ENCODE measurements around the gene RARG. TPM values are rescaled to one million over a fixed set of nuclear protein-coding genes. Genes with fewer than 3 reads are reported as not detected.

Gene RARG
- polyA plus RNA-seq, 1 donor (not counting 4 experiments of a cell fraction or from before 2014, with no cell fraction given), result 26.4 TPM

GRCh38 chr12:53219292-53219955, 12.6 kb downstream of the RARG start:
- H3K27me3 ChIP-seq (ENCODE audit: control insufficient read depth, extremely low read depth, insufficient read depth, low read length), result no peaks in the 10 kb centered on the region
- peaks cover 4% of the 10 kb centered on the region for H4K20me1 ChIP-seq (ENCODE audit: control insufficient read depth, extremely low read depth, insufficient read depth, low read length)
- H3K4me3 ChIP-seq (ENCODE audit: control insufficient read depth in 2 of 3, extremely low read depth in 1 of 3, insufficient read depth in 2 of 3, low read depth in 1 of 3, low read length in 3 of 3), result peak overlapping the region; percentile 56 to 99 (median 95)
- dilution Hi-C loops (cut with MboI; ENCODE audit: extremely low pct_ligation_motif_present, low sequenced_read_pairs), result no loop called here
- peak overlapping the region; percentile 81 for H3K9ac ChIP-seq (ENCODE audit: control insufficient read depth, extremely low read depth, insufficient read depth, low read length)
- no peaks in the 10 kb centered on the region for H3K9me3 ChIP-seq (ENCODE audit: control insufficient read depth, low read depth, low read length)
- H3K9me1 ChIP-seq (ENCODE audit: control insufficient read depth, extremely low read depth, insufficient read depth, low read length), result no peaks in the 10 kb centered on the region
- no peak for TF ChIP-seq CTCF (optimal IDR thresholded peaks at IDR 0.05 in 1 of 3, IDR thresholded peaks at IDR 0.05 in 1 of 3, conservative IDR thresholded peaks at IDR 0.05 in 1 of 3; ENCODE audit: extremely low read depth in 1 of 3, insufficient read depth in 2 of 3, low read length in 3 of 3)
- TF ChIP-seq EZH2 (IDR thresholded peaks at IDR 0.05; ENCODE audit: low read length), result no peak
- H3K27ac ChIP-seq (ENCODE audit: control insufficient read depth, insufficient read depth, low read length), result peak overlapping the region; percentile 70
- FAIRE-seq (no peak), DNase-seq (ENCODE audit: low read depth, low spot score) (no peak)
- H3K36me3 ChIP-seq (ENCODE audit: control insufficient read depth in 2 of 2, extremely low read depth in 1 of 2, insufficient read depth in 2 of 2, low read length in 2 of 2), result peaks cover 8 to 17% of the 10 kb centered on the region in 2 experiments
- peak overlapping the region; percentile 87 for H3K4me2 ChIP-seq (ENCODE audit: control insufficient read depth, extremely low read depth, insufficient read depth, low read depth, low read length)
- peaks cover 27% of the 10 kb centered on the region for H3K79me2 ChIP-seq (ENCODE audit: control insufficient read depth, insufficient read depth, low read length)
- peak overlapping the region; percentile 33 for H2AFZ ChIP-seq (ENCODE audit: control insufficient read depth, low read length)
- H3K4me1 ChIP-seq (ENCODE audit: control insufficient read depth, extremely low read depth, insufficient read depth, low read length), result peaks cover 65% of the 10 kb centered on the region

- DNase-seq (ENCODE audit: low read depth, low spot score) (no peak), FAIRE-seq (no peak)
- Histone ChIP-seq H3K9me1 (ENCODE audit: control insufficient read depth, extremely low read depth, insufficient read depth, low read length) (no peaks in the 10 kb centered on the region), H3K27ac (ENCODE audit: control insufficient read depth, insufficient read depth, low read length) (peak overlapping the region; percentile 70), H3K4me2 (ENCODE audit: control insufficient read depth, extremely low read depth, insufficient read depth, low read depth, low read length) (peak overlapping the region; percentile 87), H3K9ac (ENCODE audit: control insufficient read depth, extremely low read depth, insufficient read depth, low read length) (peak overlapping the region; percentile 81), H3K36me3 (ENCODE audit: control insufficient read depth in 2 of 2, extremely low read depth in 1 of 2, insufficient read depth in 2 of 2, low read length in 2 of 2) (peaks cover 10 to 22% of the 10 kb centered on the region in 2 experiments), H3K27me3 (ENCODE audit: control insufficient read depth, extremely low read depth, insufficient read depth, low read length) (no peaks in the 10 kb centered on the region), H3K4me1 (ENCODE audit: control insufficient read depth, extremely low read depth, insufficient read depth, low read length) (peaks cover 58% of the 10 kb centered on the region), H2AFZ (ENCODE audit: control insufficient read depth, low read length) (no peak overlapping the region), H4K20me1 (ENCODE audit: control insufficient read depth, extremely low read depth, insufficient read depth, low read length) (peaks cover 4% of the 10 kb centered on the region), H3K4me3 (ENCODE audit: control insufficient read depth in 2 of 3, extremely low read depth in 1 of 3, insufficient read depth in 2 of 3, low read depth in 1 of 3, low read length in 3 of 3) (peak overlapping the region; percentile 56 to 99 (median 95)), H3K79me2 (ENCODE audit: control insufficient read depth, insufficient read depth, low read length) (peaks cover 27% of the 10 kb centered on the region), H3K9me3 (ENCODE audit: control insufficient read depth, low read depth, low read length) (no peaks in the 10 kb centered on the region)
- TF ChIP-seq CTCF (optimal IDR thresholded peaks at IDR 0.05 in 1 of 3, IDR thresholded peaks at IDR 0.05 in 1 of 3, conservative IDR thresholded peaks at IDR 0.05 in 1 of 3; ENCODE audit: extremely low read depth in 1 of 3, insufficient read depth in 2 of 3, low read length in 3 of 3) (no peak), EZH2 (IDR thresholded peaks at IDR 0.05; ENCODE audit: low read length) (no peak)
- dilution Hi-C loops (cut with MboI; ENCODE audit: extremely low pct_ligation_motif_present, low sequenced_read_pairs), result no loop called here
Measured at GRCh38 chr12:53218551-53219291, 13.3 kb downstream of the RARG start.
